ENCODE results near the gene ANGEL2.

Gene ANGEL2, protein sequence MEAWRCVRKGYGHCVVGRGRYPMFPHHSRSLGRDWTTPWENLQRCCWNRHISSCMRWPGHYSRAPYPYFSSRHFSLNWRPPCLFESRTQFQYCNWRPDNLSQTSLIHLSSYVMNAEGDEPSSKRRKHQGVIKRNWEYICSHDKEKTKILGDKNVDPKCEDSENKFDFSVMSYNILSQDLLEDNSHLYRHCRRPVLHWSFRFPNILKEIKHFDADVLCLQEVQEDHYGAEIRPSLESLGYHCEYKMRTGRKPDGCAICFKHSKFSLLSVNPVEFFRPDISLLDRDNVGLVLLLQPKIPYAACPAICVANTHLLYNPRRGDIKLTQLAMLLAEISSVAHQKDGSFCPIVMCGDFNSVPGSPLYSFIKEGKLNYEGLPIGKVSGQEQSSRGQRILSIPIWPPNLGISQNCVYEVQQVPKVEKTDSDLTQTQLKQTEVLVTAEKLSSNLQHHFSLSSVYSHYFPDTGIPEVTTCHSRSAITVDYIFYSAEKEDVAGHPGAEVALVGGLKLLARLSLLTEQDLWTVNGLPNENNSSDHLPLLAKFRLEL

DNA sequence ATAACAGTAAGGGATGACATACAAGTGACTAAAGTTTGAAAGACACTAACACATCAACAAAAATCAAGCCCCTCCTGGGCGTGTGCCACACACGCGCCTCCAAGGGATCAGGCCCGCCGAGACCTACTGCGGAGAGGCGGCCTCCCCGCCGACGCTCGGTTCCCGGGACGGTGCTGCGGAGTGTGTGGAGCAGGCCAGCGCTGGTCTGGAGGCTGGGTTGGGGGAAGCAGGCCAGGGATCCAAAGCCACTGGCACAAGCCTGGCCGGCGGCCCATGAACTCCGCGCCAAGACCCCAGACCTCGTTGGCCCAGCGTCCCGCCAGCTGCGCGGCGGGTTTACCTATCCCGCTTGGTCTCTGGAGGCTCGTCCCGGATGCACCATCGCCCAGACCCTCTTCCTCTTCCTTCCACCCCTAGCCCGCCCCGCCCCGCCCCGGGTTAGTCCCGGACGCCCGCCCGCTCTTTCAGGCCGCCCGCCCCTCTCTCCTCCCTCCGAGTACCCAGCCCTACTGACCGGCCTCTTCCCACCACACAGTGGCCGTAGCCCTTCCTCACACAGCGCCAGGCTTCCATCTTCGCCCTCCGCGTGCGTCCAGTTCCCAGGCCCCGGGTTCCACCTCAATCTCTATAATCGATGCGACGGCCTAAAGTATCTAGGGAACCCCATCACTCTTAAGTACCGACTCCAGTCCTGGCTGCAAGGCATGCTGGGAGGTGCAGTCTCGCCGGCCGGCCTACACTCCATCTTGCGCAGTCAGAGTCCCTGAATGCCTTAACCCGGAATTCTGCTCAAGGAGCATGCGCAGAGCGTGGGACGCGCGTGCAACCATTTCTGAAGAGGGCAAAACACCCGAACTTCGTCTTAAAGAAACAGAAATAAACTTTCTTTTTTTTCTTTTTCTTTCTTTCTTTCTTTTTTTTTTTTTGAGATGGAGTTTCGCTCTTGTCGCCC is at the start of gene ANGEL2:
Gene ANGEL2, minus strand, starts transcription at position 769 of the 952 bp plus-strand sequence. Its CDS starts 196 bp downstream, at position 573.
- TF ChIP-seq, protein P1, sequence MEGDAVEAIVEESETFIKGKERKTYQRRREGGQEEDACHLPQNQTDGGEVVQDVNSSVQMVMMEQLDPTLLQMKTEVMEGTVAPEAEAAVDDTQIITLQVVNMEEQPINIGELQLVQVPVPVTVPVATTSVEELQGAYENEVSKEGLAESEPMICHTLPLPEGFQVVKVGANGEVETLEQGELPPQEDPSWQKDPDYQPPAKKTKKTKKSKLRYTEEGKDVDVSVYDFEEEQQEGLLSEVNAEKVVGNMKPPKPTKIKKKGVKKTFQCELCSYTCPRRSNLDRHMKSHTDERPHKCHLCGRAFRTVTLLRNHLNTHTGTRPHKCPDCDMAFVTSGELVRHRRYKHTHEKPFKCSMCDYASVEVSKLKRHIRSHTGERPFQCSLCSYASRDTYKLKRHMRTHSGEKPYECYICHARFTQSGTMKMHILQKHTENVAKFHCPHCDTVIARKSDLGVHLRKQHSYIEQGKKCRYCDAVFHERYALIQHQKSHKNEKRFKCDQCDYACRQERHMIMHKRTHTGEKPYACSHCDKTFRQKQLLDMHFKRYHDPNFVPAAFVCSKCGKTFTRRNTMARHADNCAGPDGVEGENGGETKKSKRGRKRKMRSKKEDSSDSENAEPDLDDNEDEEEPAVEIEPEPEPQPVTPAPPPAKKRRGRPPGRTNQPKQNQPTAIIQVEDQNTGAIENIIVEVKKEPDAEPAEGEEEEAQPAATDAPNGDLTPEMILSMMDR (IDR thresholded peaks at IDR 0.05; ENCODE audit: control insufficient read depth, extremely low read depth, insufficient read depth) = no peak
- DNase-seq (ENCODE audit: low read depth) = peak; percentile 92
- H3K4me3 ChIP-seq (ENCODE audit: low read depth, low read length) = peak within 1 kb of the TSS; percentile 79

DNA sequence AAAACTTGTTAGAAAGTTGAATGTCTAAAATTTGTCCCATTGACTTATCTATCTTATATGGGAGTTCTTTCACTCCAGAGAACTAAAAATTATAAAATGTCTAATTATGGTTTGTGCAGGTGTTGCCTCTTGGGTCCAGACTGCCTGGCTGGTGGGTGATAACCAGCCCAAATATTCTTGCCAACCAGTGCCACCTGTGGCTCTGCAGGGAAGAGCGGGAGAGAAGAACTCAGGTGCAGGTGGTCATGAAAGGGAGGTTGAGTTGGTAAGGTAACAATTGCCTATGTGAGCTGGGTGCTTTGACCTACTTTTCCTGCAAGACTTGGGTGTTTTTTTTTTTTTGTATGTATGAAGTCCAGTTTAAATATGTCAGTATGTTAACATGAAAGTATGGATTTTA is 45.6 kb upstream of the ANGEL2 start:
- no peak overlapping the region for H3K4me3 ChIP-seq (ENCODE audit: low read depth, low read length)
- no peak for DNase-seq (ENCODE audit: low read depth)
- TF ChIP-seq, protein P1 (IDR thresholded peaks at IDR 0.05; ENCODE audit: control insufficient read depth, extremely low read depth, insufficient read depth) = peak; percentile 21; the same call in 1 of the 2 replicates

DNA sequence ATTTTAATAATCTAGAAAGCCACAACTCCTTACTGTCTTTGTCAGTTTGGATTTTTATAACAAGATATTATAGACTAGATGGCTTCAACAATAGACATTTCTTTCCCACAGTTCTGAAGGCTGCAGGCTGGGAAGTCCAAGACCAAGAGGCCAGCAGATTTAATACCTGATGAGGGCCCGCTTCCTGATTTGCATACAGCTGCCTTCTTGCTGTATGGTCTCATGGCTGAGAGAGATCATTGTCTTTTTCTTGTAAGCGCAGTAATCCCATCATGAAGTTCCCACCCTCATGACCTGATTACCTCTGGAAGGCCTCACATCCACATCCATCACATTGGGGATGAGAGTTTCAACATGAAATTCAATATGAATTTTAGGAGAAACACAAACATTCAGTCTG is 45.2 kb upstream of the ANGEL2 start:
- TF ChIP-seq, protein P1 (IDR thresholded peaks at IDR 0.05; ENCODE audit: control insufficient read depth, extremely low read depth, insufficient read depth) = no peak
- no peak for DNase-seq (ENCODE audit: low read depth)

DNA sequence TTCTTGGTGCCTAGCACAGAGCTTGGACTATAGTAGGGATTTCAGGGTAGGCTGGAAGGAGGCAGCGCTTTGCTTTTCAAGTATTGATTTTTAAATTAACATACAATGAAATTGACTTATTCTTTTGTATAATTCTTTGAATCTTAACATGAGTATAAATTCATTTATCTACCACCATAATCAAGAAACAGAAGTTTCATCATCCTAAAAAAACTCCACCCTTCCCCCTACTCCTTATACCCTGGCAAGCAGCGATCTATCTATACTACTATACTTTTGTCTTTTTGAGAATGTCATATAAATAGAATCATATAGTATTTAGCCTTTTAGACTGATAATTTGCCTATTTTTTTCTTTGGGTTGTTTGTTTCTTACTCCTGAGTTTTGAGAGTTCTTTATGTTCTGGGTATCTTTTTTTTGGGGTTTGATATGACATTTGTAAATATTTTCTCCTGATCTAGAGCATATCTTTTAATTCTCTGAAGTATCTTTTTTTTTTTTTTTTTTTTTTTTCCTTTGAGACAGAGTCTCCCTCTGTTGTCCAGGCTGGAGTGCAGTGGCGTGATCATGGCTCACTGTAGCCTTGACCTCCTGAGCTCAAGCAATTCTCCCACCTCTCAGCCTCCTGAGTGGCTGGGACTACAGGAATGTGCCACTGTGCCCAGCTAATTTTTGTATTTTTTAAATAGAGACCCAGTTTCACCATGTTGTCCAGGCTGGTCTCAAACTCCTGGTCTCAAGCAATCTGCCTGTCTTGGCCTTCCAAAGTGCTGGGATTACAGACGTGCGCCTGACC is 41.8 kb upstream of the ANGEL2 start:
- DNase-seq (ENCODE audit: low read depth) = no peak
- H3K4me3 ChIP-seq (ENCODE audit: low read depth, low read length) = no peak overlapping the region
- TF ChIP-seq, protein P1 (IDR thresholded peaks at IDR 0.05; ENCODE audit: control insufficient read depth, extremely low read depth, insufficient read depth) = no peak

More for the DNA sequence above, 45.2 kb upstream of the ANGEL2 start:
- H3K4me3 ChIP-seq (ENCODE audit: low read depth, low read length) = no peak overlapping the region

DNA sequence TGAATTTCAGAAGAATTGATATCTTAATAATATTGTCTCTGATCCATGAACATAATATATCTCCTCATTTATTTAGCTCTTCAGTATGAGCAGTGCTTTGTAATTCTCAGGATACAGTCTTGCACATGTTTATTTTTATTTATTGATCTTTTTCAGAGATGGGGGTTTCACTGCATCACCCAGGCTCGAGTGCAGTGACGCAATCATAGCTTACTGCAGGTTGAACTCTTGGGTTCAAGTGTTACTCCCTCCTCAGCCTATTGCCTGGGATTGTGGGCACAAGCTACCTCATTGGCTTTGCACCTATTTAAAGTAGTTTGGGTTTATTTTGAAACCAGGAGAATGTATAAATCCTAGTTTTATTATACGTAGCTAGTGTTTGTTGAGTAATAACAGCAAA is 40.1 kb upstream of the ANGEL2 start:
- TF ChIP-seq, protein P1 (IDR thresholded peaks at IDR 0.05; ENCODE audit: control insufficient read depth, extremely low read depth, insufficient read depth) = no peak
- no peak overlapping the region for H3K4me3 ChIP-seq (ENCODE audit: low read depth, low read length)
- DNase-seq (ENCODE audit: low read depth) = no peak
